Neural cell (in vitro differentiated cells): Measurements from ENCODE around the gene GLB1L2. TPM values are rescaled to one million over a fixed set of nuclear protein-coding genes. Genes with fewer than 3 reads are reported as not detected.

ENCODE experiments used
- H2AFZ ChIP-seq: fragments of 200-600, 300-800 bp; sonication (generic), shearing (Covaris generic); 2 replicates; pipeline ENCODE4 v1.6.0; 2014; ENCODE audit warnings: low read depth, mild to moderate bottlenecking, antibody characterized with exemption, low read length, moderate library complexity
- H3F3A ChIP-seq: fragments of 200-600 bp; shearing (Covaris generic); 2 replicates; pipeline ENCODE4 v1.6.1; 2016; ENCODE audit warnings: mild to moderate bottlenecking, moderate library complexity, mixed read lengths, antibody characterized with exemption, low read length; ENCODE audit not compliant: insufficient read depth, poor library complexity, severe bottlenecking
- H3K27ac ChIP-seq: fragments of 200-600, 300-800 bp; sonication (generic), shearing (Covaris generic); 2 replicates; pipeline ENCODE4 v1.5.1; 2014; ENCODE audit warnings: mild to moderate bottlenecking, low read length, moderate library complexity
- H3K27me3 ChIP-seq: fragments of 300-800, 200-600 bp; sonication (generic), shearing (Covaris generic); 2 replicates; pipeline ENCODE4 v1.6.0; 2014; ENCODE audit warnings: mild to moderate bottlenecking, low read depth, low read length, moderate library complexity; ENCODE audit not compliant: insufficient read depth
- H3K36me3 ChIP-seq: fragments of 300-800, 200-600 bp; sonication (generic), shearing (Covaris generic); 2 replicates; pipeline ENCODE4 v1.5.1; 2014; ENCODE audit warnings: mild to moderate bottlenecking, antibody characterized with exemption, low read length, moderate library complexity; ENCODE audit not compliant: insufficient read depth
- H3K4me2 ChIP-seq: fragments of 300-800, 200-600 bp; sonication (generic), shearing (Covaris generic); 2 replicates; pipeline ENCODE4 v1.6.0; 2014; ENCODE audit warnings: mild to moderate bottlenecking, low read length
- H3K4me3 ChIP-seq: fragments of 300-800, 200-600 bp; sonication (generic), shearing (Covaris generic); 2 replicates; pipeline ENCODE4 v1.5.1; 2014; ENCODE audit warnings: mild to moderate bottlenecking, low read length, moderate library complexity
- H3K79me2 ChIP-seq: fragments of 200-600 bp; shearing (Covaris generic); replicated peaks from 2 replicates; pipeline ENCODE4 v1.6.0; 2014; ENCODE audit warnings: mild to moderate bottlenecking, low read length, moderate library complexity; ENCODE audit not compliant: insufficient read depth
- H3K9ac ChIP-seq: fragments of 300-800, 200-600 bp; sonication (generic), shearing (Covaris generic); 2 replicates; pipeline ENCODE4 v1.6.1; 2016; ENCODE audit warnings: mild to moderate bottlenecking, low read length, mixed read lengths
- H3K9me2 ChIP-seq: fragments of 200-600 bp; shearing (Covaris generic); 2 replicates; pipeline ENCODE4 v1.6.1; 2016; ENCODE audit warnings: mild to moderate bottlenecking, low read length, mixed read lengths; ENCODE audit not compliant: insufficient read depth
- H3K9me3 ChIP-seq: fragments of 200-600, 300-800 bp; sonication (generic), shearing (Covaris generic); 2 replicates; pipeline ENCODE4 v1.6.1; 2016; ENCODE audit warnings: mild to moderate bottlenecking, mixed run types, low read length, moderate library complexity, mixed read lengths
- H4K20me1 ChIP-seq: fragments of 200-600 bp; shearing (Covaris generic); 2 replicates; pipeline ENCODE4 v1.6.1; 2016; ENCODE audit warnings: mild to moderate bottlenecking, mixed run types; ENCODE audit not compliant: insufficient read depth
- EP300 ChIP-seq: fragments of 450-650 bp; conservative IDR thresholded peaks from 2 replicates; pipeline ENCODE4 v1.6.1; 2014; ENCODE audit warnings: antibody characterized with exemption, mild to moderate bottlenecking, moderate library complexity; ENCODE audit not compliant: poor library complexity, severe bottlenecking
- EZH2 ChIP-seq: fragments of 200-600, 300-800 bp; shearing (Covaris generic), sonication (generic); IDR thresholded peaks from 2 replicates; pipeline ENCODE4 v1.6.1; 2014; ENCODE audit warnings: antibody characterized with exemption, low read length, borderline replicate concordance, mild to moderate bottlenecking; ENCODE audit not compliant: insufficient read depth, poor library complexity, severe bottlenecking
- MXI1 ChIP-seq: fragments of 450-650 bp; conservative IDR thresholded peaks from 2 replicates; pipeline ENCODE4 v1.6.1; 2014; ENCODE audit warnings: antibody characterized with exemption, mild to moderate bottlenecking; ENCODE audit not compliant: poor library complexity, severe bottlenecking
- POLR2AphosphoS5 ChIP-seq: IDR thresholded peaks from 2 replicates; pipeline ENCODE4 v1.6.1; 2012
- RAD21 ChIP-seq: fragments of 450-650 bp; conservative IDR thresholded peaks from 2 replicates; pipeline ENCODE4 v1.6.1; 2014; ENCODE audit warnings: antibody characterized with exemption, mild to moderate bottlenecking, moderate library complexity
- SMC3 ChIP-seq: fragments of 450-650 bp; conservative IDR thresholded peaks from 2 replicates; pipeline ENCODE4 v1.6.1; 2014; ENCODE audit warnings: antibody characterized with exemption, mild to moderate bottlenecking, moderate library complexity; ENCODE audit not compliant: poor library complexity
- TAF1 ChIP-seq: IDR thresholded peaks from 2 replicates; pipeline ENCODE4 v1.6.1; 2012; ENCODE audit warnings: low read depth
- polyA plus RNA-seq: library from polyadenylated mRNA; depleted of rRNA; stranded (reverse); fragments of >200 nt; gene quantifications from 2 replicates; pipeline ENCODE4 v1.2.3, GENCODE V29; 2014
- TF ChIP-seq, protein P1 (sequence below): fragments of 450-650 bp; IDR thresholded peaks from 2 replicates; pipeline ENCODE4 v1.5.1; 2014; ENCODE audit warnings: antibody characterized with exemption, mild to moderate bottlenecking, moderate library complexity; ENCODE audit not compliant: poor library complexity, severe bottlenecking
- TF ChIP-seq, protein P2 (sequence below): IDR thresholded peaks from 2 replicates; pipeline ENCODE4 v1.6.1; 2012; ENCODE audit warnings: borderline replicate concordance

GLB1L2 gene
- polyA plus RNA-seq, 1 donor from 2014 or later: 1.6 TPM

DNA sequence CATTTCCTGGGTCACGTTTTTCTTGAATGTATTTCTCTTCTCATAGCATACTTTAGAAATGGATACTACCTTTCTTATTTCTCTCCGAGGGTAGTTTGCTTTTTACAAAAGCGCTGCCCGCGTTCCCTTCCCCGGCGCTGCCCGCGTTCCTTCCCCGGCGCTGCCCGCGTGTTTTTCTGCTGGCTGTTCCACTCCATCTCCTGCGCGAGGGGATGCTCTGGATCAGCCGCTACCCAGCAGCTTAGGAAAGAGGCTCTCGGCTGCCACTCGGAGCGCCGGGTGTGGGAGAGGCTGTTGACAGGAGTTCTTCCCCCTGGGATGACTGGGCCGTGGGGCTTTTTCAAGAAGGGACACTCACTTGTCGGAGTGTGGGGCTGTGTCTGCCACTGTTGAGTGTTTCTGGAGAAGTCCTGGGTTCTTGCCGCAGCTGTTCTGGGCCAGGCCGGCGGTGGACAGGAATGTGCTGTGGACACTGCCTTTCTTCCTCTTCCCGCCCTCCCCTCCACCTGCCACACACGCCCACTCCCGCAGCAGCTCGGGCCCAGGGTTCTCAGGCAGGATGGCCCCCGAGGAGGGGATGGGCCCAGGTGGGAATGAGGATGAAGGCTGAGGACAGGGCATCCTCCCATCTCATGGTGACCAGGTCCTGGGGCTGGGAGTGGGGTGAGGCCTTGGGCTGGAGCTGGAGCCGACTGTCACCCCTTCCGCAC is 30.6 kb downstream of the GLB1L2 start:
- no peaks in the 10 kb centered on the region for H3K27me3 ChIP-seq

DNA sequence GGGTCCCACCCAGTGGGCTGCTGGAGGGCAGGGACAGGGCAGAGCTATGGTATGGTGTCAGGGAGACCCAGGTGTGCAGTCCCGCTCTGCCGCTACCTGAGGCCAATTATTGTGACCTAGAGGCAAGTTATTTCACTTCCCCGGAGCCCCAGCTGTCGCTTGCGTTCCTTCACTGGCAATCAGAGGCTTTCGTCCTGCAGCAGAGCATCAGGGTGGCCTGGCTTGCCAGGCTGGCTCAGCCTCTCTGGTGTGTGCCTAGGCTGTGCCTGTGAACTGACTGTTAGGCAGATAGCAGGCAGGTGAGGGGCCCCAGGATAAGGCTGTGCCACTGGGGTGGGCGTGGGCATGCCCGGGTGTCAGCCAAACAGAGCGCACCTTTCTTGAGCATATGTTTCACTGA is 31.4 kb downstream of the GLB1L2 start:
- no peaks in the 10 kb centered on the region for H3K27me3 ChIP-seq
- no peak overlapping the region for H2AFZ ChIP-seq
- no peak overlapping the region for H3K27ac ChIP-seq
- no peaks in the 10 kb centered on the region for H3K79me2 ChIP-seq
- no peaks in the 10 kb centered on the region for H3K36me3 ChIP-seq
- no peak overlapping the region for H3K4me3 ChIP-seq
- no peak overlapping the region for H3K9ac ChIP-seq
- H3K9me3 ChIP-seq: no peaks in the 10 kb centered on the region
- no peak for TF ChIP-seq POLR2AphosphoS5
- no peak for TF ChIP-seq EZH2
- TF ChIP-seq TAF1: no peak
- TF ChIP-seq MXI1: no peak
- TF ChIP-seq EP300: no peak
- TF ChIP-seq SMC3: no peak
- TF ChIP-seq RAD21: no peak
- TF ChIP-seq, protein P1, sequence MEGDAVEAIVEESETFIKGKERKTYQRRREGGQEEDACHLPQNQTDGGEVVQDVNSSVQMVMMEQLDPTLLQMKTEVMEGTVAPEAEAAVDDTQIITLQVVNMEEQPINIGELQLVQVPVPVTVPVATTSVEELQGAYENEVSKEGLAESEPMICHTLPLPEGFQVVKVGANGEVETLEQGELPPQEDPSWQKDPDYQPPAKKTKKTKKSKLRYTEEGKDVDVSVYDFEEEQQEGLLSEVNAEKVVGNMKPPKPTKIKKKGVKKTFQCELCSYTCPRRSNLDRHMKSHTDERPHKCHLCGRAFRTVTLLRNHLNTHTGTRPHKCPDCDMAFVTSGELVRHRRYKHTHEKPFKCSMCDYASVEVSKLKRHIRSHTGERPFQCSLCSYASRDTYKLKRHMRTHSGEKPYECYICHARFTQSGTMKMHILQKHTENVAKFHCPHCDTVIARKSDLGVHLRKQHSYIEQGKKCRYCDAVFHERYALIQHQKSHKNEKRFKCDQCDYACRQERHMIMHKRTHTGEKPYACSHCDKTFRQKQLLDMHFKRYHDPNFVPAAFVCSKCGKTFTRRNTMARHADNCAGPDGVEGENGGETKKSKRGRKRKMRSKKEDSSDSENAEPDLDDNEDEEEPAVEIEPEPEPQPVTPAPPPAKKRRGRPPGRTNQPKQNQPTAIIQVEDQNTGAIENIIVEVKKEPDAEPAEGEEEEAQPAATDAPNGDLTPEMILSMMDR: no peak
- TF ChIP-seq, protein P2, sequence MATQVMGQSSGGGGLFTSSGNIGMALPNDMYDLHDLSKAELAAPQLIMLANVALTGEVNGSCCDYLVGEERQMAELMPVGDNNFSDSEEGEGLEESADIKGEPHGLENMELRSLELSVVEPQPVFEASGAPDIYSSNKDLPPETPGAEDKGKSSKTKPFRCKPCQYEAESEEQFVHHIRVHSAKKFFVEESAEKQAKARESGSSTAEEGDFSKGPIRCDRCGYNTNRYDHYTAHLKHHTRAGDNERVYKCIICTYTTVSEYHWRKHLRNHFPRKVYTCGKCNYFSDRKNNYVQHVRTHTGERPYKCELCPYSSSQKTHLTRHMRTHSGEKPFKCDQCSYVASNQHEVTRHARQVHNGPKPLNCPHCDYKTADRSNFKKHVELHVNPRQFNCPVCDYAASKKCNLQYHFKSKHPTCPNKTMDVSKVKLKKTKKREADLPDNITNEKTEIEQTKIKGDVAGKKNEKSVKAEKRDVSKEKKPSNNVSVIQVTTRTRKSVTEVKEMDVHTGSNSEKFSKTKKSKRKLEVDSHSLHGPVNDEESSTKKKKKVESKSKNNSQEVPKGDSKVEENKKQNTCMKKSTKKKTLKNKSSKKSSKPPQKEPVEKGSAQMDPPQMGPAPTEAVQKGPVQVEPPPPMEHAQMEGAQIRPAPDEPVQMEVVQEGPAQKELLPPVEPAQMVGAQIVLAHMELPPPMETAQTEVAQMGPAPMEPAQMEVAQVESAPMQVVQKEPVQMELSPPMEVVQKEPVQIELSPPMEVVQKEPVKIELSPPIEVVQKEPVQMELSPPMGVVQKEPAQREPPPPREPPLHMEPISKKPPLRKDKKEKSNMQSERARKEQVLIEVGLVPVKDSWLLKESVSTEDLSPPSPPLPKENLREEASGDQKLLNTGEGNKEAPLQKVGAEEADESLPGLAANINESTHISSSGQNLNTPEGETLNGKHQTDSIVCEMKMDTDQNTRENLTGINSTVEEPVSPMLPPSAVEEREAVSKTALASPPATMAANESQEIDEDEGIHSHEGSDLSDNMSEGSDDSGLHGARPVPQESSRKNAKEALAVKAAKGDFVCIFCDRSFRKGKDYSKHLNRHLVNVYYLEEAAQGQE: no peak
- no peaks in the 10 kb centered on the region for H3F3A ChIP-seq
- no peaks in the 10 kb centered on the region for H3K9me2 ChIP-seq
- no peak overlapping the region for H3K4me2 ChIP-seq
- H4K20me1 ChIP-seq: no peaks in the 10 kb centered on the region

More for the DNA sequence above, 30.6 kb downstream of the GLB1L2 start:
- no peaks in the 10 kb centered on the region for H4K20me1 ChIP-seq
- H3K27ac ChIP-seq: no peak overlapping the region
- no peaks in the 10 kb centered on the region for H3K9me3 ChIP-seq
- H3K36me3 ChIP-seq: no peaks in the 10 kb centered on the region
- no peak overlapping the region for H3K4me2 ChIP-seq
- H3F3A ChIP-seq: no peaks in the 10 kb centered on the region
- no peak overlapping the region for H3K4me3 ChIP-seq
- H2AFZ ChIP-seq: no peak overlapping the region
- TF ChIP-seq SMC3: no peak
- TF ChIP-seq, protein P2: no peak
- no peak for TF ChIP-seq EZH2
- TF ChIP-seq POLR2AphosphoS5: no peak
- TF ChIP-seq, protein P1: no peak
- no peak for TF ChIP-seq EP300
- TF ChIP-seq MXI1: no peak
- no peak for TF ChIP-seq RAD21
- no peak for TF ChIP-seq TAF1
- no peaks in the 10 kb centered on the region for H3K79me2 ChIP-seq
- H3K9ac ChIP-seq: no peak overlapping the region
- H3K9me2 ChIP-seq: no peaks in the 10 kb centered on the region
